Measurements from ENCODE around the gene CYFIP1.

The CYFIP1 gene

DNA sequence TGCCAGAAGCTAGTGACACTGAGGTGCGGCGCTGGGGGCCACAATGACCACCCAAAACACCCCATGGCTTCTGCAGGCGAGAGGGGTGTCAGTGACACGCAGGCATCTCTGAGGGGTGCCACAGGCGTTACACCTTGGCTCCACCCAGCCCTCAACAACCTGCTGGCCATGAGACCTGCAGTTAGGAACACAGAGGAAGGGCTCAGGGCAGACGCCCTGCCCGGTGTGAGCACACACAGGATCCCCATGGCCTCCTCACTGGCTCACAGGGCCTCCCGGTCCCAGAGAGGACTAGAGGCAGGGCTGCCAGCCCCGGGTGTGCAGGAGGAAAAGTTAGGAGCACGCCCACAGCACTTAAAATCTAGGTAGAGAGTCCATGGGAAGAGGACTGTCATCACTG is 35.1 kb downstream of the CYFIP1 start:
- DNase-seq (ENCODE audit: insufficient read length) (no peak), FAIRE-seq (no peak)
- TF ChIP-seq POLR2A (IDR thresholded peaks at IDR 0.05; ENCODE audit: low read depth, low read length) = no peak
- TF ChIP-seq POLR2AphosphoS5 (IDR thresholded peaks at IDR 0.05; ENCODE audit: low read depth, low read length) = no peak
- TF ChIP-seq TAF1 (IDR thresholded peaks at IDR 0.05; ENCODE audit: borderline replicate concordance, low read depth, low read length) = no peak

DNA sequence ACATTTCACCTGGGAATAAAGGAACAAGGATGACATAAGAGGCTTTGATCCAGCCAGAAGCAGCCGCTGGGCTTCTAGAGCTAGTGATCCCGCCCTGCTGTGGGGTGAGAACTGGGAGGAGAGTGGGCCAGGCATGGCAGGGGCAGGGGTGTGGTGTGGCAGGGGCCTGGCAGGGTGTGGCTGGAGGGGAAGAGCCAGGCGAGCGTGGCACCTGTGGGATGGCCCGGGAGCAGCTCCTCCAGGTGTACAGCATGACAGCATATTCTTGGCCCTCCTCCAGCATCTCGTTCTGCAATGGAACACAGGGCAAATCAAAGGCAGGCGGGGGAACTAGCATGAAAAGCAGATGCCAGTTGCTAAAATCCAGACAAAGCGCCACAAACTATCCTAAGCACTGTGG is 35.5 kb downstream of the CYFIP1 start:
- DNase-seq (ENCODE audit: insufficient read length) = no peak

DNA sequence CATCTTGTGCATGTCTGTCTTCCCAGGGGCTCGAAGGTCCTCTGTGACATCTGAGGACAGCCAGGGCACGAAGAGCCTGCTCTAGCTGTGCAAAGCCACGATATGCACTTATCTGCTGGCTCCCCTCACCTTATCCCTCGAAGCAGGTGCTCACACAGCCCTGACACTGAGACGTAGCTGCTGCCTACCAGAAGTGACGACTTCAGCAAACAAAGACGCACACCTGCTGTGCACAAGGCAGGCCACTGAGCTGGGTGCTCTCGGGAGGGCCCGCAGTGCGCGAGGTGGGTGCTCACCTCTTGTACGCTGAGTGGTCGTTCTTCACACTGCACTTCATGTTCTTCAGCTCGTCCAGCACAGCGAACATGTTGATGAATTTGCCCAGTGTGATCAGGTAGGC is 37.3 kb downstream of the CYFIP1 start:
- DNase-seq (ENCODE audit: insufficient read length) = no peak
- TF ChIP-seq POLR2AphosphoS5 (IDR thresholded peaks at IDR 0.05; ENCODE audit: low read depth, low read length) (no peak), TAF1 (IDR thresholded peaks at IDR 0.05; ENCODE audit: borderline replicate concordance, low read depth, low read length) (no peak), POLR2A (IDR thresholded peaks at IDR 0.05; ENCODE audit: low read depth, low read length) (no peak)
- FAIRE-seq = no peak

More for the DNA sequence above, 35.5 kb downstream of the CYFIP1 start:
- TF ChIP-seq TAF1 (IDR thresholded peaks at IDR 0.05; ENCODE audit: borderline replicate concordance, low read depth, low read length) = no peak
- TF ChIP-seq POLR2AphosphoS5 (IDR thresholded peaks at IDR 0.05; ENCODE audit: low read depth, low read length) = no peak
- TF ChIP-seq POLR2A (IDR thresholded peaks at IDR 0.05; ENCODE audit: low read depth, low read length) = no peak
- no peak for FAIRE-seq

GRCh38 chr15:22942306-22942855 is 37.8 kb downstream of the CYFIP1 start:
- TF ChIP-seq POLR2A (IDR thresholded peaks at IDR 0.05; ENCODE audit: low read depth, low read length) (no peak), POLR2AphosphoS5 (IDR thresholded peaks at IDR 0.05; ENCODE audit: low read depth, low read length) (no peak), TAF1 (IDR thresholded peaks at IDR 0.05; ENCODE audit: borderline replicate concordance, low read depth, low read length) (no peak)
- FAIRE-seq (no peak), DNase-seq (ENCODE audit: insufficient read length) (no peak)

DNA sequence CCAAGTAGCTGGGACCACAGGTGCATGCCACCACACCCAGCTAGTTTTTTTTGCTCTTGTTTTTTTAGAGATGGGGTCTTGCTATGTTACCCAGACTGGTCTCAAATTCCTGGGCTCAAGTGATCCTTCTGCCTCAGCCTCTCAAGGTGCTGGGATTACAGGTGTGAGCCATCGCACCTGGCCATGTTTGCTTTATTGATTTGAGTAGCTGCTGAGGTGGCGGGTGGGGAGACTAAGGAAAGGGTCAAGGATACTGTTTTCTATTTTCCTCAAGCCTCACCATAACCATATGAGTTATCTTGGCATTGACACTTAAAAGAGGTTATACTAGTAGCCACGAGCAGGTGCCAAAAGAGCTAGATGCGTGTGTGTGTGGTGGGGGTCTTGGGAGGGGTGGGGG is 39.0 kb downstream of the CYFIP1 start:
- no peak for TF ChIP-seq POLR2AphosphoS5 (IDR thresholded peaks at IDR 0.05; ENCODE audit: low read depth, low read length)
- TF ChIP-seq TAF1 (IDR thresholded peaks at IDR 0.05; ENCODE audit: borderline replicate concordance, low read depth, low read length) = no peak
- no peak for TF ChIP-seq POLR2A (IDR thresholded peaks at IDR 0.05; ENCODE audit: low read depth, low read length)
- DNase-seq (ENCODE audit: insufficient read length) = no peak
- FAIRE-seq = no peak

- no peak for DNase-seq (ENCODE audit: insufficient read length)
- no peak for FAIRE-seq
- TF ChIP-seq POLR2A (IDR thresholded peaks at IDR 0.05; ENCODE audit: low read depth, low read length) = no peak
- TF ChIP-seq TAF1 (IDR thresholded peaks at IDR 0.05; ENCODE audit: borderline replicate concordance, low read depth, low read length) = no peak
- TF ChIP-seq POLR2AphosphoS5 (IDR thresholded peaks at IDR 0.05; ENCODE audit: low read depth, low read length) = no peak
These were observed 40.5 kb downstream of the CYFIP1 start for GRCh38 chr15:22939652-22940061.

DNA sequence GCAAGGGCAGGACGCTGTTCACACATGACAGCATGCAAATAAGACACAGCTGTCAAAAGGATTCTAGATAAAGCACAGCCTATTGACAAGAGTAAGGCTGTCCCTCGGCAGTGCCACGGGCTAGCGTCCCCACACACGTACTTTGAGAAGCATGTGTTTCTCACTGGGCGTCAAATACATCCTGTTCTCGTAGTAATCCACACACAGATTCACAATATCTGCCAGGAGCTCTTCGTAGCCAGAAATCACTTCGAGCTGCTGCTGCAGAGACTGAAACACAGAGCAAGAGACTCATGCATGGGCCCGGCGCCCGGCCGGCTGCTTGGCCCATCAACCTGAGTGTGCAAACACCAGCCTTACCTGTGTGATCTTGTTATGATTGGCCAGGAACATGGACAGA is 41.1 kb downstream of the CYFIP1 start:
- FAIRE-seq (no peak), DNase-seq (ENCODE audit: insufficient read length) (no peak)
- TF ChIP-seq POLR2AphosphoS5 (IDR thresholded peaks at IDR 0.05; ENCODE audit: low read depth, low read length) (no peak), TAF1 (IDR thresholded peaks at IDR 0.05; ENCODE audit: borderline replicate concordance, low read depth, low read length) (no peak), POLR2A (IDR thresholded peaks at IDR 0.05; ENCODE audit: low read depth, low read length) (no peak)

DNA sequence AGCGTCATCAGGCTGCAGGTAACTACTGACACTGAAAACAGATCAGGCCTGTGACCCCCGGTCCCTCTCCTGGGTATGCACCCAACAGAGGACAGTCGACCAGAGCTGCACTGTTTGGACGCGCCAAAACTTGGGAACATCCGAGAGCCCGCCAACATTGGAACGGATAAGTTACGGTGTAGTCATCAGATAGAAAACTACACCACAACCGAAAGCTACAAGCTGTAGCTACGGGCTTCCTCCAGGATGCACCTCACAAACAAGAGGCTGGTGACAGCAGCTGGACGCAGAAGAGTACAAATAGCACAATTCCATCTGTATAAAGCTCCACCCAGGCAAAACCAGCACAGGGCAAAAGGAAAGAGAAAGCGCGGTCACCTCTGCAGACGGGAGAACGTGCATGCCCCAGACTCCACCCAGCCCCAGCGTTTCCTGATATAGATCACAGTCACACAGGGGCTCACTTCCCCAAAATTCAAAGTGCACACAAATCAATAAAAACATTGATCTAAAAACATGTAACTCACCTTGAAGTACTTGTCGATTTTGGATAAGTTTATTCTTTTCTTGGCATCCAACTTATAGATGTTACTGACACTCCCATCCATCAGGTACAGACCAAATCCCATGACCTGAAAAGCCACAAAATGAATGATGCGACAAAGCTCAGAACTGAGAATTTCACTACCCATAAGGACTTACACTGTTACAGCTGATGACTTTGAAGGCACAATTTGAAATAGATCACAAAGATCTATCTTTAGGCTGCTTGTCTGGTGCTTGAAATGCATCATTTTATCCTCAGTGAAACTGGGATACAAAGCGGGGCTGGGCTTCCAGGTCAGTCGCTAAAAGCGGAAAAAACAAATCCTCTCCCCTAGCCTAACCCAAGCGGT is 43.3 kb downstream of the CYFIP1 start:
- no peak for FAIRE-seq
- TF ChIP-seq TAF1 (IDR thresholded peaks at IDR 0.05; ENCODE audit: borderline replicate concordance, low read depth, low read length) (no peak), POLR2A (IDR thresholded peaks at IDR 0.05; ENCODE audit: low read depth, low read length) (no peak), POLR2AphosphoS5 (IDR thresholded peaks at IDR 0.05; ENCODE audit: low read depth, low read length) (no peak)
- DNase-seq (ENCODE audit: insufficient read length) = peak; percentile 58

GRCh38 chr15:22933641-22934061 is 46.5 kb downstream of the CYFIP1 start:
- no peak for FAIRE-seq
- TF ChIP-seq POLR2A (IDR thresholded peaks at IDR 0.05; ENCODE audit: low read depth, low read length) = no peak
- no peak for TF ChIP-seq POLR2AphosphoS5 (IDR thresholded peaks at IDR 0.05; ENCODE audit: low read depth, low read length)
- TF ChIP-seq TAF1 (IDR thresholded peaks at IDR 0.05; ENCODE audit: borderline replicate concordance, low read depth, low read length) = no peak
- no peak for DNase-seq (ENCODE audit: insufficient read length)

DNA sequence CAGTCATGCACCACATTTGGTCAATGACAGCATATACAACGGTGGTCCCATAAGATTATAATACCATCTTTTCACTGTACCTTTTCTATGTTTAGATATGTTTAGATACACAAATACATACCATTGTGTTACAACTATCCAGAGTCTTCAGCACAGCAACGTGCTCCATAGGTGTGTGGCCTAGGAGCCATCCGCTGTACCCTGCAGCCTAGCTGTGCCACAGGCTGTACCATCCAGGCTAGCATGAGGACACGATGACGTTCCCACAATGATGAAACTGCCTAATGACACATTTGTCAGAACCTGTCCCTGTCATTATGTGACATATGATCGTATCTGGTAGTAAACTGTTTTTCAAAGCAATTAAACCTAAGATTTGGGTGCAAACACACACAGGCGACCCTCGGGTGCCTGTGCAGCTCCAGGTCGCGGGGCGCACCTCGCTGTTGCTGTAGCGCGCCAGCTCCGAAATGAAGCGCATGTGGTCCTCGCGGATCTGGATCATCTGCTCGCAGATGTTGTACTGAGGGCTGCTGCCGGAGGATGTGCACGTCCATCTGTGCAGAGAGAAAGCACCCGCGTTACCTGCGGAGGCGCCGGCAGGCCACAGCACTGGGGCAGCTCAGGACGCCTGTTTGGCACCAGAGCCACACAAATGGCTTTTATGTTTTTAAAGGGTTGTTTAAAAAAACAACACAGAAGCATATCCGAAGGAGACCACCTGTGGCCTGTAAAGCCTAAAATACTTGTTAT is 48.2 kb downstream of the CYFIP1 start:
- no peak for FAIRE-seq
- DNase-seq (ENCODE audit: insufficient read length) = no peak
- TF ChIP-seq TAF1 (IDR thresholded peaks at IDR 0.05; ENCODE audit: borderline replicate concordance, low read depth, low read length) (no peak), POLR2AphosphoS5 (IDR thresholded peaks at IDR 0.05; ENCODE audit: low read depth, low read length) (no peak), POLR2A (IDR thresholded peaks at IDR 0.05; ENCODE audit: low read depth, low read length) (no peak)

GRCh38 chr15:22930782-22931484 is 49.2 kb downstream of the CYFIP1 start:
- DNase-seq (ENCODE audit: insufficient read length) (no peak), FAIRE-seq (no peak)
- no peak for TF ChIP-seq TAF1 (IDR thresholded peaks at IDR 0.05; ENCODE audit: borderline replicate concordance, low read depth, low read length)
- no peak for TF ChIP-seq POLR2A (IDR thresholded peaks at IDR 0.05; ENCODE audit: low read depth, low read length)
- TF ChIP-seq POLR2AphosphoS5 (IDR thresholded peaks at IDR 0.05; ENCODE audit: low read depth, low read length) = no peak
